ENCODE data around the gene KDM4B.

GRCh38 chr19:5104871-5105351, 136.0 kb downstream of the KDM4B start:
- no peak for TF ChIP-seq CTCF (IDR thresholded peaks at IDR 0.05)
- no peak for TF ChIP-seq POLR2A (IDR thresholded peaks at IDR 0.05)
- TF ChIP-seq EP300 (IDR thresholded peaks at IDR 0.05): no peak
